Peyer's patch (tissue), 4 donors: Measurements from ENCODE around the gene KRTAP2-1.

Experiments used
- CTCF ChIP-seq, 6 experiments: fragments of 450-650 bp in 4 of 6; fragments of 200-600 bp in 2 of 6; sonication (generic) in 1 of 6; IDR thresholded peaks; one replicate each; pipeline ENCODE4 v1.5.1; 2017 to 2019; ENCODE audit warnings: antibody characterized with exemption in 6 of 6, mild to moderate bottlenecking in 3 of 6, moderate library complexity in 1 of 6
- POLR2A ChIP-seq, 2 donors: fragments of 450-650 bp; IDR thresholded peaks; one replicate each; pipeline ENCODE4 v1.5.1; 2017; ENCODE audit warnings: antibody characterized with exemption in 2 of 2, mild to moderate bottlenecking in 2 of 2, moderate library complexity in 2 of 2

GRCh38 chr17:41003926-41004325 lies 43.2 kb downstream of the KRTAP2-1 start:
- TF ChIP-seq CTCF (IDR thresholded peaks at IDR 0.05) (no peak), POLR2A (IDR thresholded peaks at IDR 0.05) (no peak)
